ENCODE data around the gene NECTIN3. TPM values are rescaled to one million over a fixed set of nuclear protein-coding genes. Genes with fewer than 3 reads are reported as not detected.

NECTIN3 gene
- total and polyA plus RNA-seq, 10 of the 15 experiments (the other 5 are each of a cell fraction or from before 2014, with no cell fraction given), result 0.21 TPM; not detected in 9

DNA sequence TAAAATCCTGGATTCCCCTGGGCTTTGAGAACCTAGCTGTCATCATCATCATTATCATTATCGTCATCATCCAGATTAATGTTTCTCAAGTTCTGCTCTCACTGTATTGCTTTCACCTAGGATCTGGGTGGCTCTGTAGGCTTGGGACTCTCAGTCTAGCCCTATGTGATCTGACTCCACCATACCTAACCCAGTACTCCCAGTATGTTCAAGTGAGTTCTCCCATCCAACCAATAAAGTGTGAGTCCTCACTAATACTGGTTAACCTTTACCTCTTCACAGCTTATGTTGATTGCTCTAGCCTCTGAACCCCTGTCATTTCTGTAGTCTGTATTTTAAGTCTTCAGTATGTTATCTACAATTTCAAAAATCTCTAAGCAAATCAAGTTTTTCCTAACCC, 102.3 kb downstream of the NECTIN3 start:
- 69% methylated on average over 1 of the region's 1 CpG for WGBS (ENCODE audit: insufficient coverage, insufficient replicate concordance, low lambda C conversion rate, missing lambda C conversion rate)

DNA sequence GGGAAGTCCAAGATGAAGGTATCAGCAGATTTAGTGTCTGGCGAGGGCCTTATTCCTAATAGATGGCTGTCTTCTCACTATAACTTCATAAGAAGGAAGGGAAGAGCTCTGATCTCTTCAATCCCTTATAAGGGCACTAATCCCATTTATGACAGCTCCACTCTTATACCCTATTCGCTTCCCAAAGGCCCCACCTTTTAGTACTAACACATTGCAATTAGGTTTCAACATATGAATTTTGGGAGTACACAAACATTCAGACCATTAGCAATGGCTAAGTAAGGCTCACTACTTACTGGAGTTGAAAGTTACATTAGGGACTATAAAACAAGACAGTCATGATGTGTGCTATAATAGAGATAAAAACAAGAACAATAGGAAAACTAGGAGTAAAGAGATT, 118.9 kb downstream of the NECTIN3 start:
- SMC1A ChIA-PET (ENCODE audit: uncharacterized antibody, unreplicated experiment), result no interaction called here
- H3K36me3 ChIP-seq (ENCODE audit: control insufficient read depth in 2 of 2, insufficient read depth in 2 of 2, low read length in 1 of 2), result no peaks in the 10 kb centered on the region
- no peaks in the 10 kb centered on the region for H3K27me3 ChIP-seq (replicated peaks in 1 of 2; ENCODE audit: control insufficient read depth in 2 of 2, insufficient read depth in 2 of 2, low read length in 1 of 2)
- H3K9me3 ChIP-seq (replicated peaks; ENCODE audit: control insufficient read depth, insufficient read depth, low read length), result no peaks in the 10 kb centered on the region
- no TSS peak for BruUV-seq (replicated peaks)
- no peak for ATAC-seq
- no peak overlapping the region for H3K4me3 ChIP-seq
- no peaks in the 10 kb centered on the region for H4K20me1 ChIP-seq (ENCODE audit: control insufficient read depth, insufficient read depth)
- POLR2A ChIA-PET, result no interaction called here
- in situ Hi-C loops (cut with MboI) (no loop called here), intact Hi-C loops (cut with micrococcal nuclease; ENCODE audit: unreplicated experiment) (no loop called here)
- H3K4me2 ChIP-seq (ENCODE audit: control insufficient read depth, insufficient read depth), result no peak overlapping the region
- no peak overlapping the region for H2AFZ ChIP-seq (ENCODE audit: control insufficient read depth, low read depth, low read length)
- 9% methylated on average over 2 of the region's 2 CpGs for WGBS (ENCODE audit: insufficient coverage, insufficient replicate concordance, low lambda C conversion rate, missing lambda C conversion rate)
- RAD21 ChIA-PET (ENCODE audit: unreplicated experiment), result no interaction called here
- no peaks in the 10 kb centered on the region for H3K4me1 ChIP-seq (ENCODE audit: control insufficient read depth, insufficient read depth, low read length)
- CTCF ChIA-PET, result no interaction called here
- H3K27ac ChIP-seq (ENCODE audit: control insufficient read depth, insufficient read depth), result no peak overlapping the region
- H3K9ac ChIP-seq (ENCODE audit: control insufficient read depth, insufficient read depth, low read length), result no peak overlapping the region
- DNase-seq (ENCODE audit: low read depth, low spot score), result no peak
- TF ChIP-seq POLR2A (IDR thresholded peaks at IDR 0.05; ENCODE audit: low read depth, low read length) (no peak), CHD2 (IDR thresholded peaks at IDR 0.05; ENCODE audit: borderline replicate concordance, low read depth, low read length) (no peak), SMC3 (IDR thresholded peaks at IDR 0.05; ENCODE audit: borderline replicate concordance, low read length) (no peak), TBL1XR1 (IDR thresholded peaks at IDR 0.05; ENCODE audit: low read depth, low read length) (no peak), IKZF2 (IDR thresholded peaks at IDR 0.05) (no peak), CHD4 (IDR thresholded peaks at IDR 0.05) (no peak), EGR1 (IDR thresholded peaks at IDR 0.05; ENCODE audit: borderline replicate concordance in 1 of 2, low read depth in 2 of 2, low read length in 2 of 2) (no peak)
- TF ChIP-seq, protein P1, sequence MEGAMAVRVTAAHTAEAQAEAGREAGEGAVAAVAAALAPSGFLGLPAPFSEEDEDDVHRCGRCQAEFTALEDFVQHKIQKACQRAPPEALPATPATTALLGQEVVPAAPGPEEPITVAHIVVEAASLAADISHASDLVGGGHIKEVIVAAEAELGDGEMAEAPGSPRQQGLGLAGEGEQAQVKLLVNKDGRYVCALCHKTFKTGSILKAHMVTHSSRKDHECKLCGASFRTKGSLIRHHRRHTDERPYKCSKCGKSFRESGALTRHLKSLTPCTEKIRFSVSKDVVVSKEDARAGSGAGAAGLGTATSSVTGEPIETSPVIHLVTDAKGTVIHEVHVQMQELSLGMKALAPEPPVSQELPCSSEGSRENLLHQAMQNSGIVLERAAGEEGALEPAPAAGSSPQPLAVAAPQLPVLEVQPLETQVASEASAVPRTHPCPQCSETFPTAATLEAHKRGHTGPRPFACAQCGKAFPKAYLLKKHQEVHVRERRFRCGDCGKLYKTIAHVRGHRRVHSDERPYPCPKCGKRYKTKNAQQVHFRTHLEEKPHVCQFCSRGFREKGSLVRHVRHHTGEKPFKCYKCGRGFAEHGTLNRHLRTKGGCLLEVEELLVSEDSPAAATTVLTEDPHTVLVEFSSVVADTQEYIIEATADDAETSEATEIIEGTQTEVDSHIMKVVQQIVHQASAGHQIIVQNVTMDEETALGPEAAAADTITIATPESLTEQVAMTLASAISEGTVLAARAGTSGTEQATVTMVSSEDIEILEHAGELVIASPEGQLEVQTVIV (IDR thresholded peaks at IDR 0.05; ENCODE audit: borderline replicate concordance, partially characterized antibody), result no peak
- no peaks in the 10 kb centered on the region for H3K79me2 ChIP-seq (ENCODE audit: control insufficient read depth, insufficient read depth, low read length)
- no peak for FAIRE-seq

More for the DNA sequence above, 102.3 kb downstream of the NECTIN3 start:
- no peak for DNase-seq (ENCODE audit: low read depth, low spot score)
- Histone ChIP-seq H3K79me2 (ENCODE audit: control insufficient read depth, insufficient read depth, low read length) (no peaks in the 10 kb centered on the region), H3K4me2 (ENCODE audit: control insufficient read depth, insufficient read depth) (no peak overlapping the region), H3K4me1 (ENCODE audit: control insufficient read depth, insufficient read depth, low read length) (no peaks in the 10 kb centered on the region), H3K27ac (ENCODE audit: control insufficient read depth, insufficient read depth) (no peak overlapping the region), H2AFZ (ENCODE audit: control insufficient read depth, low read depth, low read length) (no peak overlapping the region), H3K27me3 (replicated peaks in 1 of 2; ENCODE audit: control insufficient read depth in 2 of 2, insufficient read depth in 2 of 2, low read length in 1 of 2) (no peaks in the 10 kb centered on the region), H3K9me3 (replicated peaks; ENCODE audit: control insufficient read depth, insufficient read depth, low read length) (no peaks in the 10 kb centered on the region), H4K20me1 (ENCODE audit: control insufficient read depth, insufficient read depth) (no peaks in the 10 kb centered on the region), H3K9ac (ENCODE audit: control insufficient read depth, insufficient read depth, low read length) (no peak overlapping the region), H3K4me3 (no peak overlapping the region), H3K36me3 (ENCODE audit: control insufficient read depth in 2 of 2, insufficient read depth in 2 of 2, low read length in 1 of 2) (no peaks in the 10 kb centered on the region)
- no TSS peak for BruUV-seq (replicated peaks)
- intact Hi-C loops (cut with micrococcal nuclease; ENCODE audit: unreplicated experiment) (no loop called here), in situ Hi-C loops (cut with MboI) (no loop called here)
- CTCF ChIA-PET, result no interaction called here
- no peak for FAIRE-seq
- SMC1A ChIA-PET (ENCODE audit: uncharacterized antibody, unreplicated experiment), result no interaction called here
- TF ChIP-seq SRF (IDR thresholded peaks at IDR 0.05; ENCODE audit: low read depth in 2 of 2, low read length in 2 of 2), result no peak
- RAD21 ChIA-PET (ENCODE audit: unreplicated experiment), result no interaction called here
- ATAC-seq, result no peak
- POLR2A ChIA-PET, result no interaction called here

Data from GM12878 (cell line).